GM12864 (cell line): ENCODE measurements around the gene C19orf85.

ENCODE experiments used
- DNase-seq: peaks from one replicate; pipeline ENCODE4 v3.0.0-alpha.2; 2011; ENCODE audit warnings: low read depth
- H3K4me3 ChIP-seq: 2 replicates; pipeline ENCODE4 v1.5.1; 2011; ENCODE audit warnings: mild to moderate bottlenecking, low read depth, low read length, control low read depth
- CTCF ChIP-seq: IDR thresholded peaks from 2 replicates; pipeline ENCODE4 v1.5.1; 2011; ENCODE audit warnings: low read depth, mild to moderate bottlenecking, moderate library complexity, low read length, control low read depth, inconsistent platforms; ENCODE audit errors: missing control alignments

C19orf85 gene

GRCh38 chr19:55474269-55475265 is 10.0 kb upstream of the C19orf85 start:
- no peak for TF ChIP-seq CTCF
- no peak for DNase-seq
- H3K4me3 ChIP-seq, result no peak overlapping the region

GRCh38 chr19:55473225-55474012 is 8.9 kb upstream of the C19orf85 start:
- no peak for DNase-seq
- no peak overlapping the region for H3K4me3 ChIP-seq
- TF ChIP-seq CTCF, result no peak

GRCh38 chr19:55472463-55472862 is 7.9 kb upstream of the C19orf85 start:
- H3K4me3 ChIP-seq, result no peak overlapping the region
- no peak for TF ChIP-seq CTCF
- no peak for DNase-seq

- no peak for TF ChIP-seq CTCF
- no peak overlapping the region for H3K4me3 ChIP-seq
- no peak for DNase-seq
Measured at GRCh38 chr19:55471266-55471665, 6.7 kb upstream of the C19orf85 start.

- DNase-seq, result no peak
- no peak for TF ChIP-seq CTCF
- no peak overlapping the region for H3K4me3 ChIP-seq
Measured at GRCh38 chr19:55468054-55468393, 3.5 kb upstream of the C19orf85 start.

- no peak for DNase-seq
- peak; percentile 86 for TF ChIP-seq CTCF
- H3K4me3 ChIP-seq, result no peak overlapping the region
Measured at GRCh38 chr19:55467236-55468053, 2.9 kb upstream of the C19orf85 start.
